ENCODE results near the gene FAM83G.

FAM83G gene

DNA sequence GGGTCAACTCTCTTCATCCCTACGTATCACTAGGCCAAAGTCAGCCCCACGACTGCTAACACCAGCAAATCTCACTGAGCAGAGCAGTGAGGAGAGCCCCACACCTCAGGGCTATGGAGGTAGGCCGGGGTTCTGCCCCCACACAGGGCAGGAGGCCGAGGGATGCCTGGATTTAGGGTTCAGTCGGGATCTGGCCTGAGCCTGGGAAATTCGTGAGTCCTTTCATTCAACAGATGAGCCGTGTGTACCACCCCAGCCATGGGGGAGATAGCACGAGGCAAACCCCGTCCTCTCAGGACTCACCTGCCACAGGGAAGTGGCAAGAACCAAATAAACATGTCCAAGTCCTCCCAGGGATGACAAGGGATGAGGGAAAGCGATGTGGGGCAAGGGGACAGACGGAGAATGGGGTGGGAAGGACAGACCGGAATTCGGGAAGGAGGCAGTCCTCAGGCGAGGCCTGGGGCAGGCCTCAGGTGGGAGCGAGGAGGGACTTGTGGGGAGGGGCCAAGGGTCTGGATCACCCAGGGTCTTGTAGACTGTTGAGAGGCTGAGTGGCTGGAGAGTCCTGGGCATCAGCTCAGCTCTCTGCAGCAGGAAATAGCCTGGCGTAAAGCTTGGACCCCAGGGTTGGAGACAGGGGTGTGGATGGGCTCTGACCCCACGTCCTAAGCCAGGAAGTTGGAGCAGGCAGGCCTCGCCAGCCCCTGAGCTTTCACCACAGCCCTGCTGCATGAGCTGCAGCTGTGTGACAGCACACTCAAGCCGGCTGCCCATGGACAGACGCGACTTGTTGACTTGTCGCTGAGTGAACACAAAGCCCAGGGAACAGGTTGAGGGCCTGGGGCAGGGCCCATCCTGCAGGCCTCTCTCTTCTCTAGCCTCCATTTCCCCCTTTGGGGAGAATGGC is 7.9 kb upstream of the FAM83G start:
- no peak for DNase-seq (ENCODE audit: low read depth)
- TF ChIP-seq, protein P1, sequence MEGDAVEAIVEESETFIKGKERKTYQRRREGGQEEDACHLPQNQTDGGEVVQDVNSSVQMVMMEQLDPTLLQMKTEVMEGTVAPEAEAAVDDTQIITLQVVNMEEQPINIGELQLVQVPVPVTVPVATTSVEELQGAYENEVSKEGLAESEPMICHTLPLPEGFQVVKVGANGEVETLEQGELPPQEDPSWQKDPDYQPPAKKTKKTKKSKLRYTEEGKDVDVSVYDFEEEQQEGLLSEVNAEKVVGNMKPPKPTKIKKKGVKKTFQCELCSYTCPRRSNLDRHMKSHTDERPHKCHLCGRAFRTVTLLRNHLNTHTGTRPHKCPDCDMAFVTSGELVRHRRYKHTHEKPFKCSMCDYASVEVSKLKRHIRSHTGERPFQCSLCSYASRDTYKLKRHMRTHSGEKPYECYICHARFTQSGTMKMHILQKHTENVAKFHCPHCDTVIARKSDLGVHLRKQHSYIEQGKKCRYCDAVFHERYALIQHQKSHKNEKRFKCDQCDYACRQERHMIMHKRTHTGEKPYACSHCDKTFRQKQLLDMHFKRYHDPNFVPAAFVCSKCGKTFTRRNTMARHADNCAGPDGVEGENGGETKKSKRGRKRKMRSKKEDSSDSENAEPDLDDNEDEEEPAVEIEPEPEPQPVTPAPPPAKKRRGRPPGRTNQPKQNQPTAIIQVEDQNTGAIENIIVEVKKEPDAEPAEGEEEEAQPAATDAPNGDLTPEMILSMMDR (IDR thresholded peaks at IDR 0.05; ENCODE audit: insufficient read depth, low read depth, low read length, missing control alignments): no peak
- H3K4me3 ChIP-seq (ENCODE audit: low read length): no peak overlapping the region

DNA sequence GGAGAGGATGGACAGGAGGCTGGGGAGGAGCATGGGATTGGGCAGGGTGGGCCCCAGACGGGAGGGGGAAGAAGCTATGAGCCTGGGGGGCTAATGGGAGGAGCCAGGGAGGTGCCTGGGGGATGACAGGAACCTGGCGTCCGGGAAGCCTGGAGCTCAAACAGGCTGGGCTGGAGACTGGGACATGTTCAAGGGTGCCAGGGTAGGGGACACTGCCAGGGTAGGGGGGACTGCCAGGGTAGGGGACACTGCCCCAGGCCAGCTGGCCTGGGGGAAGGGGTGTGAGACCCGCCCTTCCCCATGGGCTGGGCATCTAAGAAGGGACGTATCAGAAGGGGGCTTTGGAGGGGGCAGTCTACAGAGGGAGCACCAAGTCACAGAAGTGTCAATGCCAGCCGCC is 7.0 kb upstream of the FAM83G start:
- TF ChIP-seq, protein P1 (IDR thresholded peaks at IDR 0.05; ENCODE audit: insufficient read depth, low read depth, low read length, missing control alignments): no peak
- no peak overlapping the region for H3K4me3 ChIP-seq (ENCODE audit: low read length)
- no peak for DNase-seq (ENCODE audit: low read depth)

DNA sequence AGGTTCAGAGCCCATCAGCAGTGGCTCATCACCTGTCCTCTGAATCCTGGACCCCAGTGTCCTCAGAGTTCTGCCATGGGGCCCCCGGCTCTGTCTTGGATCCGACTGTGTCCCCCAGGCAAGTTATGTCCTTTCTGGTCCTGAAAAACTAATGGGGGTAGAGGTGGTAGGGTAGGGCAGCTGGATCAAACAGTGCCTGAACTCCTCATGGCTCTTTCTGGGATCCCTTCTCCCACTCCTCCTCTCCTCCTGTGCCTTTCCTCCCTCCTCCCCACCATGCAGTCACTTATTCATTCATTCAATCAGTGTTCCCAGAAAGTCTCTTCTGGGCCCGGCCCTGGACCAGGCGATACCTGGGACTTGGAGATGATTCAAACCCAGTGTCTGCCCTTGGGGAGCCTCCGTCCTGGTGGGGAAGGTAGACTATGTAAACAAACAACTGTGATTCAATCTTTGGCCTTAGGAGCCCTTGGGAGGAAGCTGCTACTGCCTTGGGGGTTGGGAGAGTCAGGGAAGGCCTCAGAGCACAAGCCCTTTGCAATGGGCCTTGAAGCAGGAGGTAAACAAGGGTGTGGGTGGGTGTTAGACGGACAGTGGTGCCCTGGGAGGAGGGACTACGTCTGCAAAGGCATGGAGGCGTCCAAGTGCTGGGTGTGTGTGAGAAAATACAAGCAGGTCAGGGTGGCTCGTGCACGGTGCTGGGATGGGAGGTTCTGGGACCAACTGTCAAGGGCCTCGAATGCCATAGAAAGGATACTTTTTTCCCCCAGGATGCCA is 6.4 kb upstream of the FAM83G start:
- no peak overlapping the region for H3K4me3 ChIP-seq (ENCODE audit: low read length)
- DNase-seq (ENCODE audit: low read depth): peak; percentile 91
- TF ChIP-seq, protein P1 (IDR thresholded peaks at IDR 0.05; ENCODE audit: insufficient read depth, low read depth, low read length, missing control alignments): no peak

DNA sequence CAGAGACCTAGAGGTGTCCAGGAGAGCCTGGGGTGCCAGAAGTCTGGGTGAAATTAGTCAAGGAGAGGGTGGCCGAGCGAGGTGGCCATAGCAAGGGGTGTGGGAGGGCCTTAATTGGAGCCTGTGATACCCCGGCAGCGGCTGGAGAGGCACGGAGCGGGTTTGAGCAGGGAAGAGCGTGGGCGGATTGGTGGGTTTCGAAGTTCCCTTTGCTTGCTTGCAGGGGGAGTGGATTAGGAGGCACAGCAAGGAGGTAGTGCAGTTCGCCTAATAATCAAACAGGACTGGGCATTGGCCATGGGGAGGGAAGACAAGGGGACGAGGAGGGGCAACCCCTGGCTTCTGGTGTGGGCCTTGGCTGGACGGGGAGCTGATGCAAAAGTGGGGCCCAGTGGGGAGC is 5.4 kb upstream of the FAM83G start:
- TF ChIP-seq, protein P1 (IDR thresholded peaks at IDR 0.05; ENCODE audit: insufficient read depth, low read depth, low read length, missing control alignments): no peak
- no peak overlapping the region for H3K4me3 ChIP-seq (ENCODE audit: low read length)
- DNase-seq (ENCODE audit: low read depth): no peak

DNA sequence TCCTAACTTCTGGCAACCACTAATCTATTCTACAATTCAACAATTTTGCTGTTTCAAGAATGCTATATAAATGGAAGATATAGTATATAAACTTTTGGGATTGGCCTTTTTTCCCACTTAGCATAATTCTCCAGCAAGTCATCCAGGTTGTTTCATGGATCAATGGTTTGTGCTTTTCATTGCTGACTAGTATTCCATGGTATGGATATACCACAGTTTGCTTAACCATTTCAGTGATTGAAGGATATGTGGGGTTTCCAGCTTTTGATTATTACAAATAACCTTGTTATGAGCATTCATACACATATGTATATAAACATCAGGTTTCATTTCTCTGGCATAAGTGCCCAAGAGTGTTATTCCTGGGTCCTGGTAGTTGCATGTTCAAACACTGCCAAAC is 2.1 kb upstream of the FAM83G start:
- TF ChIP-seq, protein P1 (IDR thresholded peaks at IDR 0.05; ENCODE audit: insufficient read depth, low read depth, low read length, missing control alignments): no peak
- DNase-seq (ENCODE audit: low read depth): no peak

DNA sequence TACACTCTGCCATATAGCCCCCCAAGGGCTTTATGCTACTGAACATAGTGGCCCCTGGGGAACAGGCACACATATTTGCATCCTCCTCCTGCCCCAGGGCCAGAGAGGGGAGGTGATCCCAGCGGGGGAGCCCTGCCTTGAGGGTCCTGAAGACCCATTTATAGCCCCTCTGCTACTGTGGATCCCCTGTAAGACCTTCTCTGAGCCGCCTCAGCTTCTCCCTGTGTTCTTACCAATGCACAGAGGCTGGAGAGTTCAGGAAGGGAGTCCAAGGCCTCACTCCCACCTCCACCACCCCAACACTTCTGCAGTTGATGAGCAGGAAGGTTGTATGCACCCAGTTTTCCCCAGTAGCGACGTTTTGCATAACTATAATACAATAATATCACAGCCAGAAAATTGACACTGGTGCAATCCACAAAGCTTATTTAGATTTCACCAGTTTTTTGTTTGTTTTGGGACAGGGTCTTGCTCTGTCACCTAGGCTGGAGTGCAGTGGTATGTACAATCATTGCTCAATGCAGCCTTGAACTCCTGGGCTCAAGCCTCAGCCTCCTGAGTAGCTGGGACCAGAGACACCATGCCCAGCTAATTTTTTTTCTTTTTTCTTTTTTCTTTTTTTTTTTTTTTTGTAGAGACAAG is 1.3 kb upstream of the FAM83G start:
- no peak overlapping the region for H3K4me3 ChIP-seq (ENCODE audit: low read length)
- TF ChIP-seq, protein P1 (IDR thresholded peaks at IDR 0.05; ENCODE audit: insufficient read depth, low read depth, low read length, missing control alignments): no peak
- DNase-seq (ENCODE audit: low read depth): no peak

More for the DNA sequence above, 2.1 kb upstream of the FAM83G start:
- no peak overlapping the region for H3K4me3 ChIP-seq (ENCODE audit: low read length)
